ENCODE results near the gene FOXE1.

FOXE1 gene

GRCh38 chr9:97866300-97866699 is 13.3 kb downstream of the FOXE1 start:
- no peak overlapping the region for H3K27ac ChIP-seq
- TF ChIP-seq, protein P1, sequence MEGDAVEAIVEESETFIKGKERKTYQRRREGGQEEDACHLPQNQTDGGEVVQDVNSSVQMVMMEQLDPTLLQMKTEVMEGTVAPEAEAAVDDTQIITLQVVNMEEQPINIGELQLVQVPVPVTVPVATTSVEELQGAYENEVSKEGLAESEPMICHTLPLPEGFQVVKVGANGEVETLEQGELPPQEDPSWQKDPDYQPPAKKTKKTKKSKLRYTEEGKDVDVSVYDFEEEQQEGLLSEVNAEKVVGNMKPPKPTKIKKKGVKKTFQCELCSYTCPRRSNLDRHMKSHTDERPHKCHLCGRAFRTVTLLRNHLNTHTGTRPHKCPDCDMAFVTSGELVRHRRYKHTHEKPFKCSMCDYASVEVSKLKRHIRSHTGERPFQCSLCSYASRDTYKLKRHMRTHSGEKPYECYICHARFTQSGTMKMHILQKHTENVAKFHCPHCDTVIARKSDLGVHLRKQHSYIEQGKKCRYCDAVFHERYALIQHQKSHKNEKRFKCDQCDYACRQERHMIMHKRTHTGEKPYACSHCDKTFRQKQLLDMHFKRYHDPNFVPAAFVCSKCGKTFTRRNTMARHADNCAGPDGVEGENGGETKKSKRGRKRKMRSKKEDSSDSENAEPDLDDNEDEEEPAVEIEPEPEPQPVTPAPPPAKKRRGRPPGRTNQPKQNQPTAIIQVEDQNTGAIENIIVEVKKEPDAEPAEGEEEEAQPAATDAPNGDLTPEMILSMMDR (conservative IDR thresholded peaks at IDR 0.05), result no peak

GRCh38 chr9:97866848-97867247 is 13.8 kb downstream of the FOXE1 start:
- H3K27ac ChIP-seq, result no peak overlapping the region
- TF ChIP-seq, protein P1 (conservative IDR thresholded peaks at IDR 0.05), result no peak

GRCh38 chr9:97868859-97869258 is 15.8 kb downstream of the FOXE1 start:
- H3K27ac ChIP-seq, result no peak overlapping the region
- TF ChIP-seq, protein P1 (conservative IDR thresholded peaks at IDR 0.05), result no peak

DNA sequence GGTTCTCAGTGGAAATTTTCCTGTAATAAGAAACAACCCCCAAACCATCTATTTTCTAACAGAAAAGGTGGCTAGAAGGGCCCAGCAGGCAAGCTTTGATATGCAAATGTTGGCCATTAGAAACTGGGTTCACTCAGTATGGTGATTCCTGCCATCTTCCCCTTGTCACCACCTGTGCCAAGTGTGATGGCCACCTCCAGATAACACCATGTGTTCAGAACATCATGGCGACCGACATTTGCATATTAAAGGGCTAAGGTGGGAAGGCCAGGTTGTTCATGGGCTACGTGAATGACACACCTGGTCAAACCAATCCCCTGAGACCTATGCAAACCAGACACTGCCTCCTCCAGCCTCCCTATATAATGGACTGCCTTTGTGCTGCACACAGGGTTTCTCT is 20.4 kb downstream of the FOXE1 start:
- TF ChIP-seq, protein P1 (conservative IDR thresholded peaks at IDR 0.05), result no peak
- no peak overlapping the region for H3K27ac ChIP-seq

DNA sequence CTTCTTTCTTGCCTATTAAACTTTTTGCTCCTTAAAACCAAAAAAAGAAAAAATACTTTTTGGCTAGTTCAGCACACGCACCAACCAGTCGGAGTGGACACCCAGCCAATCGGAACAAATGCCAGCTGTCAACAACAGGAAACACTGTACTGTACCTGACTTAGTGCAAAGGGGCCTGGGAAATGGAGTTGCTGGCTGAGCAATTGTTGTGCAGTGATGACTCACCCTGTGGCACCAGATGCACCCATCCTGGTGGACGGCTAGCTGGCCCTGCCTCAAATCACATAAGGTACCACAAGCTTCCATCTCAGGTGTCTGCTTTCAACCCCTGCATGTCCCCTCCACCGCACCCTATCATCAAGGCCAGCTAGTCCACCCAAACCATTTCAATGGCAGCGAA is 20.9 kb downstream of the FOXE1 start:
- H3K27ac ChIP-seq, result no peak overlapping the region
- TF ChIP-seq, protein P1 (conservative IDR thresholded peaks at IDR 0.05), result no peak

DNA sequence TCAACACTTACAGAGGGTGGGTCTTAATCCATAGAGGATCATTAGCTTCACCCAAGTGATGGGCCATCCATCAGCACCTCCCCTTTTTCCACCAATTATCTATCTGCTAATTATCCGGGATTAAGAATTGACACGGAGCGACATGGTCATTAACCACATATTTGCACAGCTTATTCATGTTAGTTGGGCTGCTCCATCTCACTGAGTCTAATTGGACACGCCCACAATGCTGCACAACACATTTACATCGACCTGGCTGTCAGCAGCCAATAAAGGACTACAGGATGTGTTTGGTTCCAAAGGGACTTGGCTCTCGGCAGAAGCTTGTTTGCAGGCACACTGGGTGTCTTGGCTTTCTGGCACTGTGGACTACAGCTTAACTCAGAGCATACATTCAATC is 21.6 kb downstream of the FOXE1 start:
- TF ChIP-seq, protein P1 (conservative IDR thresholded peaks at IDR 0.05), result no peak
- no peak overlapping the region for H3K27ac ChIP-seq

GRCh38 chr9:97875111-97875510 is 22.1 kb downstream of the FOXE1 start:
- H3K27ac ChIP-seq, result no peak overlapping the region
- TF ChIP-seq, protein P1 (conservative IDR thresholded peaks at IDR 0.05), result no peak

DNA sequence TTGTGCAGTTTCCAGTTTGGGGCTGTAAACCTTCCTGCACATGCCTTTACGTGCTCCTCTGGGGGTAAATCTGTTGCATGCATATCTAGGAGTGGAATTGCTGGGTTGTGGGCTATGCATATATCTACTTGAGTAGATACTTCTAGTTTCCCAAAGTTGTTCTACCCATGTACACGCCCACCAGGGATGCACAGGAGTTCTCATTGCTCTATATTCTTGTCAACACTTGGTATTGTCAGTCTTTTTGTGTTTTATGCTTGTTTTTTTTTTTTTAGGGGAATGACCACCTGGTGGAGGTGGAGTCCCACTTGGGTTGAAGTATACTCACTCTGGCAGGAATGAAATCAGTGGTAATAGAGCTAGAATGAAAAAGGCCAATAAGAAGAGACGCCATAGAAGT is 23.0 kb downstream of the FOXE1 start:
- H3K27ac ChIP-seq, result no peak overlapping the region
- TF ChIP-seq, protein P1 (conservative IDR thresholded peaks at IDR 0.05), result no peak

Measured in VCaP (cell line).